GM23338 (cell line): Measurements from ENCODE around the gene UBE2H. TPM values are rescaled to one million over a fixed set of nuclear protein-coding genes. Genes with fewer than 3 reads are reported as not detected.

ENCODE experiments used
- ATAC-seq: fragments of 200-7000 bp; cut with Tn5 transposase; 3 replicates; pipeline ENCODE4 v1.9.1; 2020
- DNase-seq: peaks from one replicate; pipeline ENCODE4 v3.0.0-alpha.2; 2015; ENCODE audit warnings: low spot score
- H2AFZ ChIP-seq: fragments of 200-600 bp; sonication (generic); 2 replicates; pipeline ENCODE4 v1.8.0; 2016; ENCODE audit warnings: antibody characterized with exemption, mild to moderate bottlenecking, moderate library complexity
- H3F3A ChIP-seq: fragments of 200-600 bp; sonication (generic); replicated peaks from 2 replicates; pipeline ENCODE4 v1.8.0; 2017; ENCODE audit warnings: antibody characterized with exemption, mixed run types, low read depth
- H3K27ac ChIP-seq: fragments of 200-600 bp; sonication (generic); 2 replicates; pipeline ENCODE4 v1.6.1; 2016; ENCODE audit warnings: low read depth
- H3K27me3 ChIP-seq: fragments of 200-600 bp; sonication (generic); 2 replicates; pipeline ENCODE4 v1.8.0; 2016; ENCODE audit warnings: mild to moderate bottlenecking, mixed run types, moderate library complexity; ENCODE audit not compliant: insufficient read depth
- H3K36me3 ChIP-seq: fragments of 200-600 bp; sonication (generic); 2 replicates; pipeline ENCODE4 v1.8.0; 2016; ENCODE audit warnings: mild to moderate bottlenecking; ENCODE audit not compliant: insufficient read depth
- H3K4me1 ChIP-seq: fragments of 200-600 bp; sonication (generic); 2 replicates; pipeline ENCODE4 v1.8.0; 2016; ENCODE audit warnings: mild to moderate bottlenecking, moderate library complexity; ENCODE audit not compliant: insufficient read depth
- H3K4me2 ChIP-seq: fragments of 200-600 bp; sonication (generic); 2 replicates; pipeline ENCODE4 v1.7.1; 2017; ENCODE audit warnings: mixed run types
- H3K4me3 ChIP-seq: fragments of 200-600 bp; sonication (generic); 2 replicates; pipeline ENCODE4 v1.6.1; 2016; ENCODE audit warnings: mixed run types
- H3K79me2 ChIP-seq: fragments of 200-600 bp; sonication (generic); replicated peaks from 2 replicates; pipeline ENCODE4 v1.8.0; 2017; ENCODE audit warnings: mild to moderate bottlenecking; ENCODE audit not compliant: insufficient read depth
- H3K9me2 ChIP-seq: fragments of 200-600 bp; sonication (generic); 2 replicates; pipeline ENCODE4 v1.8.0; 2017; ENCODE audit not compliant: insufficient read depth
- H4K20me1 ChIP-seq: fragments of 200-600 bp; sonication (generic); replicated peaks from 2 replicates; pipeline ENCODE4 v1.8.0; 2017; ENCODE audit warnings: mild to moderate bottlenecking; ENCODE audit not compliant: insufficient read depth
- H3K27ac Mint-ChIP-seq: 2 replicates; pipeline ENCODE4 v1.8.0; 2020; ENCODE audit warnings: inconsistent platforms, mild to moderate bottlenecking, moderate library complexity, mixed read lengths
- H3K27me3 Mint-ChIP-seq: 3 replicates; pipeline ENCODE4 v1.8.0; 2022; ENCODE audit warnings: low read depth, mild to moderate bottlenecking, moderate library complexity, mixed read lengths, inconsistent platforms; ENCODE audit not compliant: insufficient read depth, poor library complexity
- H3K36me3 Mint-ChIP-seq: 3 replicates; pipeline ENCODE4 v1.8.0; 2021; ENCODE audit warnings: low read depth, mild to moderate bottlenecking, inconsistent platforms, moderate library complexity, mixed read lengths
- H3K4me1 Mint-ChIP-seq: 3 replicates; pipeline ENCODE4 v1.8.0; 2020; ENCODE audit warnings: mild to moderate bottlenecking, inconsistent platforms, mixed read lengths
- H3K4me3 Mint-ChIP-seq: 3 replicates; pipeline ENCODE4 v1.8.0; 2021; ENCODE audit warnings: moderate library complexity, mild to moderate bottlenecking, inconsistent platforms, mixed read lengths
- H3K9me3 Mint-ChIP-seq: 3 replicates; pipeline ENCODE4 v1.8.0; 2020; ENCODE audit warnings: moderate library complexity, mild to moderate bottlenecking, inconsistent platforms, mixed read lengths
- CREB1 ChIP-seq: fragments of 250-450 bp; sonication (Bioruptor Pico); IDR thresholded peaks from 2 replicates; pipeline ENCODE4 v1.5.0; 2020; ENCODE audit warnings: low read depth, mild to moderate bottlenecking, moderate library complexity
- ETS1 ChIP-seq: IDR thresholded peaks from 2 replicates; pipeline ENCODE4 v1.6.1; 2016; ENCODE audit warnings: antibody characterized with exemption
- EZH2 ChIP-seq: fragments of 200-600 bp; sonication (generic); IDR thresholded peaks from one replicate; pipeline ENCODE4 v1.8.0; 2017; ENCODE audit warnings: antibody characterized with exemption, mild to moderate bottlenecking, low read depth; ENCODE audit not compliant: unreplicated experiment
- EZH2phosphoT487 ChIP-seq: fragments of 200-600 bp; sonication (generic); IDR thresholded peaks from one replicate; pipeline ENCODE4 v1.8.1; 2018; ENCODE audit warnings: antibody characterized with exemption; ENCODE audit not compliant: unreplicated experiment
- NANOG ChIP-seq: IDR thresholded peaks from 2 replicates; pipeline ENCODE4 v1.6.1; 2016; ENCODE audit warnings: antibody characterized with exemption, borderline replicate concordance
- REST ChIP-seq: IDR thresholded peaks from one replicate; pipeline ENCODE4 v1.6.1; 2018; ENCODE audit warnings: antibody characterized with exemption; ENCODE audit not compliant: unreplicated experiment
- STAT1 ChIP-seq: IDR thresholded peaks from one replicate; pipeline ENCODE4 v1.6.1; 2016; ENCODE audit warnings: antibody characterized with exemption; ENCODE audit not compliant: unreplicated experiment
- ZNF114 ChIP-seq: fragments of 250-450 bp; sonication (Bioruptor Pico); IDR thresholded peaks from 2 replicates; pipeline ENCODE4 v1.5.0; 2020; ENCODE audit warnings: mild to moderate bottlenecking, moderate library complexity
- ZNF331 ChIP-seq: fragments of 250-450 bp; sonication (Bioruptor Pico); IDR thresholded peaks from 2 replicates; pipeline ENCODE4 v1.5.0; 2020; ENCODE audit warnings: low read depth, mild to moderate bottlenecking, moderate library complexity
- polyA plus RNA-seq: library from polyadenylated mRNA; unstranded; fragments of >200 nt; fragmentation: Nextera tagmentation; extraction: Ambion mirVana; gene quantifications from 2 replicates; pipeline ENCODE4 v1.2.1, GENCODE V29; 2016
- total RNA-seq: library from RNA; depleted of rRNA; stranded (reverse); fragments of >200 nt; shearing (Covaris generic); gene quantifications from 2 replicates; pipeline ENCODE4 v1.2.3, GENCODE V29; 2014

The UBE2H gene
- total and polyA plus RNA-seq, 2 experiments from 2014 or later = 40.8 to 86.5 TPM

GRCh38 chr7:129907122-129907736 is 45.5 kb downstream of the UBE2H start:
- H3K9me3 Mint-ChIP-seq = no peaks in the 10 kb centered on the region
- peaks cover 6% of the 10 kb centered on the region for H3K27me3 Mint-ChIP-seq
- H3K9me2 ChIP-seq = no peaks in the 10 kb centered on the region
- no peaks in the 10 kb centered on the region for H3K36me3 ChIP-seq
- DNase-seq (no peak), ATAC-seq (no peak)
- H3K4me2 ChIP-seq = no peak overlapping the region
- no peaks in the 10 kb centered on the region for H3K27me3 ChIP-seq
- peaks cover 47% of the 10 kb centered on the region for H3K4me1 Mint-ChIP-seq
- H3K27ac Mint-ChIP-seq = 0 out of 2 replicates have a peak overlapping the region, but pooled peaks have one; percentile 0
- no peak overlapping the region for H2AFZ ChIP-seq
- peaks cover 92% of the 10 kb centered on the region for H3K79me2 ChIP-seq
- peaks cover 11% of the 10 kb centered on the region; the same call in 1 of the 2 replicates for H4K20me1 ChIP-seq
- peaks cover 26% of the 10 kb centered on the region for H3K4me1 ChIP-seq
- H3K27ac ChIP-seq = 0 out of 2 replicates have a peak overlapping the region, but pooled peaks have one; percentile 5
- no peak overlapping the region for H3K4me3 Mint-ChIP-seq
- H3F3A ChIP-seq = no peaks in the 10 kb centered on the region; the same call in 1 of the 2 replicates
- H3K4me3 ChIP-seq = no peak overlapping the region
- peaks cover 22% of the 10 kb centered on the region for H3K36me3 Mint-ChIP-seq
- no peak for TF ChIP-seq ZNF331 (CRISPR knock-in tag)
- TF ChIP-seq REST = no peak
- no peak for TF ChIP-seq NANOG
- no peak for TF ChIP-seq STAT1

- H3K4me1 Mint-ChIP-seq = peaks cover 48% of the 10 kb centered on the region
- 0 out of 2 replicates have a peak overlapping the region, but pooled peaks have one; percentile 5 for H3K27ac ChIP-seq
Measured at GRCh38 chr7:129906700-129907099, 46.1 kb downstream of the UBE2H start.

More at GRCh38 chr7:129906700-129907099, 46.1 kb downstream of the UBE2H start:
- Histone ChIP-seq H4K20me1 (peaks cover 11% of the 10 kb centered on the region; the same call in 1 of the 2 replicates), H3K9me2 (no peaks in the 10 kb centered on the region), H3K27me3 (no peaks in the 10 kb centered on the region), H3K36me3 (no peaks in the 10 kb centered on the region), H3K4me3 (no peak overlapping the region), H3K79me2 (peaks cover 92% of the 10 kb centered on the region), H3K4me2 (no peak overlapping the region), H2AFZ (no peak overlapping the region), H3K4me1 (peaks cover 26% of the 10 kb centered on the region), H3F3A (no peaks in the 10 kb centered on the region; the same call in 1 of the 2 replicates)
- Mint-ChIP-seq H3K9me3 (no peaks in the 10 kb centered on the region), H3K27ac (no peak overlapping the region), H3K36me3 (peaks cover 24% of the 10 kb centered on the region), H3K4me3 (no peak overlapping the region), H3K27me3 (peaks cover 8% of the 10 kb centered on the region)
- ATAC-seq (no peak), DNase-seq (no peak)
- no peak for TF ChIP-seq ETS1
- TF ChIP-seq REST = no peak
- TF ChIP-seq EZH2 = no peak
- no peak for TF ChIP-seq CREB1 (CRISPR knock-in tag)
- TF ChIP-seq STAT1 = no peak
- TF ChIP-seq ZNF114 (CRISPR knock-in tag) = no peak
- no peak for TF ChIP-seq ZNF331 (CRISPR knock-in tag)
- TF ChIP-seq EZH2phosphoT487 = no peak
